HG03460 (cell line): ENCODE results near the gene TUBB.
"Not testable (repeated sequence)": the region's sequence is repeated elsewhere in the genome, so short reads cannot be mapped to it uniquely, and the experiment has no call there.

ENCODE experiments used
- ATAC-seq: cut with Tn5 transposase; IDR thresholded peaks from one replicate; pipeline ENCODE4 v1.9.1; 2021; ENCODE audit not compliant: unreplicated experiment

TUBB gene

DNA sequence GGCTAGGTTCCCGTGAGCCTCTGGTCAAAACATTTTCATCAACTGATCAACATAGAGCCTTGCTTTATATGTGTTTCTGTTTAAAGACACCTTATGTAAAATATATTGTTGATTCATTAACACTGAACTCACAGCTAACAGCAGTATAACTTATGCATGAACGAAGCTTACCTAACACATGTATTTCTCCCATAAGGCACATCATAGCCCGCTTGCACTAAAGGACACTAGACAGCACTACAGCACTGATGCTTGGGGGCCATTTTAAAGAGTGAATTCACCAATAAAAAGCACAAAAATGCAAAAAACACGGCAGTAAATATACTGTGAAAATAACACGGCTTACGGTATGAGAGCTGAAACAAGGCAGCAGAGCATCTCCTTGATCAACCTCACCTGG, 18.4 kb downstream of the TUBB start:
- no peak for ATAC-seq

- no peak for ATAC-seq
Observed at GRCh38 chr6:30740540-30740870, 20.4 kb downstream of the TUBB start.

GRCh38 chr6:30741063-30741779, 21.1 kb downstream of the TUBB start:
- ATAC-seq = no peak

GRCh38 chr6:30741789-30742315, 21.7 kb downstream of the TUBB start:
- no peak for ATAC-seq

GRCh38 chr6:30742316-30743098, 22.4 kb downstream of the TUBB start, which contains the start of gene FLOT1:
TSS of gene FLOT1 (minus strand) at chr6:30742687. CDS start at chr6:30742189, 498 bp downstream.
- peak; percentile 62 for ATAC-seq

DNA sequence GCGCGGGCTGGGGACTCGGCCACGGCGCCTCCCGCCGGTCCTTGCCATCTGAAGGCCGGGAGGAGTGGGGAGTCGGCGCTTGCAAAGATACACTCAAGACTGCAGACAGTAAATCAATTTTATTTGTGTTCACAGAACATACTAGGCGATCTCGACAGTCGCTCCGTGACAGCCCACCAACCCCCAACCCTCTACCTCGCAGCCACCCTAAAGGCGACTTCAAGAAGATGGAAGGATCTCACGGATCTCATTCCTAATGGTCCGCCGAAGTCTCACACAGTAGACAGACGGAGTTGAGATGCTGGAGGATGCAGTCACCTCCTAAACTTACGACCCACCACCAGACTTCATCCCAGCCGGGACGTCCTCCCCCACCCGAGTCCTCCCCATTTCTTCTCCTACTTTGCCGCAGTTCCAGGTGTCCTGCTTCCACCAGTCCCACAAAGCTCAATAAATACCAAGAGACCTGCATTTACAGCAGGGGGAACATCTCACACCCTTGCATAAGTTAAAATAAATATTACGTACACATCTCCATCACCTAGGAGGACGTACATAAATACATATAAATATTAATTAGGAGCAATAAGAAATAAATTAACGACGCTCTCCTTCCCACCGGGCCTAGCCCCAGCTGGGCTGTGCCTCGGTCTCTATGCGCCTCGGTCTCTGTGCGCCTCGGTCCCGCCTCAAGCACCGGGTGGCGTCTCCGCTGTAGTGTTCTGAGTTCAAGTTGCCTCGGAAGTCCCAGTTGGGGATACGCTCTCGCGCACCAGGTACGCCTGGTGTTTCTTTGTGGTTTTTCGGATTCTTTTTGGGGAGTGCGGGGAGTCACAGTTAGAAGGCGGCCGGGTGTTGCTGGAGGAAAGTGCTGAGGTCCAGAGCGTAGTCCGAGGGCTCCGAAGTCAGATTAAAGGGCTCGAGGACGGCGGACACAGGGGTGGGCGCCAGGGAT, 23.2 kb downstream of the TUBB start:
- ATAC-seq = peak; percentile 21

- ATAC-seq = no peak
Observed at GRCh38 chr6:30744054-30744805, 24.1 kb downstream of the TUBB start, which contains the start of gene IER3. TSS of gene IER3 (minus strand) at chr6:30744547. CDS start at chr6:30744518, 29 bp downstream.

DNA sequence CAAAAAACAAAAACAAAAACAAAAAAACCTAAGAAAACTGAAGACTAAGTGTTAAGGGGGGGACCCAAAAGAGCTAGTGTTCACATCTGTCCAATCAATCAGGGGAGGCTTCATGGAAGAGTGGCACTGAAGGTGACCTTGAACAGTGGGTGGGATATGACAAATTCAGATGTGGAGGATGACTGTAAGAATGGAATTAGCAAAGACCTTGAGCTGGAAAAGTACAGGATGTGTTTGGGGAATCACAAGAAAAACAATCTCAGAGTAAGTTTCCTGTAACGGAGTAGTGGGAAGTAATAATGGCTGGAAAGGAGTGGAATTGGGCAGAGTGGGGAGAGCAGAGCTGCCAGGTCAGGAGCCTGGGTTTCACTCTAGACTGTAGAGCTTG, 27.1 kb downstream of the TUBB start:
- no peak for ATAC-seq

DNA sequence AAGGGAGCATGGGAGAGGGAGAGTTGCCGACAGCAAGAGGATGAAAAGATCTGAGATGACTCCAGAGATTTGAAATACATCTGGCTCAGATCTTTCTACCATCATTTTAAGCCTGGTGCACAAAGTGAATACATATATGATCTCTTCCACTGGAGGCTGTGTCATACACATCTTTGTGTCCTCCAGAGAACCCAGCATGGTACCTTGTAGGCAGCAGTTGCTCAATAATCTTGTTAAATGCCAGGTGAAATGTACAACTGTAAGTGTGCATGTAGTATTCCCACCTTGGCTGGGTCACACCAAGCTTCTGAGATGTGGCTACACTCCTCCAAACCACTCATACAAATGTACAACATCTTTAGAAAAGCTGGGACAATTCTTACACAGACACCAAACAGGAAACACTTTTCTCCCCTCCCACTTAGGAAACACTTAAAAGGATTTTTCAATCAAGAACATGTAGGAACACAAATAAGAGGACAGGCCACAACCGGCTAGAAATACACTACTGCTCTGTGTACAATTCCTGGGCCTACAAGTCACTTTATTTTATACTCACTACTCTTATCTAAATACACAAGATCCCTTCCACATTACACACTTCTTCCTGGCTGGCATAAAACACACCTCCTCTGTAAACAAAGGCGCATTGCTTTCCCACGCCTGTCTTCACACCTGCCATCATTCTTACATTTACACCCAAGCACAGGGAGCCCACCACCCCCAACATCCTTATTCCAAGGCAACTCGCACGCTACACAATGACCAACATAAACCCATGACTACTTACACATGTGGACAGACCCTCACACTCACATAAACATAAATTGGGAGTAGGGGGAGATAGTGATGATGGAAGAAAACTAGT, 28.0 kb downstream of the TUBB start:
- no peak for ATAC-seq

DNA sequence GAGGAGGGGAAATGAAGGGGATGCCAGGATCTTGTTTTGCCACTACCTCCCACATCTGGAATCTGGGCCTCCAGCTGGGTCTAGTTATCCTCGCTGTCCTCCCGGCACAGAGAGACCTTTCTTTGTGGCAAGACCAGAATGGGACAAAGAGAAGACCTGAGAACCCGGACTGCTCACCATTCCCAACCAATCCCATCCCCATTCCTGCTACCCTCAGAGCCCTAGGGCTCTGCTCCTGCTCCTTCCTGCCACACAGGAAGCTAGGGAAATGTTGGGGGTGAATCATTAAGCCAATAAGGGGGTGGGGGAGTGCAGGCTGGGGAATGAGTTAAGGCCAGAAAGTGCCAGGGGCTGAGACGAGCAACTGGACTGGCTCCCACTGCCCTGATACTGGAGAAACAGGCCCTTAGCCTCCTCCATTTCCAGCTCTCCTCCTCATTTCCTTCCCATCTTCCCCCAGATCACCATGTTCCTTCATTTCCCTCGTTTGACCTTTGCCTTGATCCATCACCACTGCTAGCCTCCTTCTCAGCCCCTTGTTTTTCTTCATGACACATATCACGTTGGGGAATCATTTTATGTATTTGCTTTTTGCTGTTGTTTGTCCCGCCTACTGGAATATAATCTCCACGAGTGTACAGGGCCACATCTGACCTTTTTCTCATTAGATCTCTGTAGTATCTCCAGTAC, 28.8 kb downstream of the TUBB start:
- ATAC-seq = no peak

DNA sequence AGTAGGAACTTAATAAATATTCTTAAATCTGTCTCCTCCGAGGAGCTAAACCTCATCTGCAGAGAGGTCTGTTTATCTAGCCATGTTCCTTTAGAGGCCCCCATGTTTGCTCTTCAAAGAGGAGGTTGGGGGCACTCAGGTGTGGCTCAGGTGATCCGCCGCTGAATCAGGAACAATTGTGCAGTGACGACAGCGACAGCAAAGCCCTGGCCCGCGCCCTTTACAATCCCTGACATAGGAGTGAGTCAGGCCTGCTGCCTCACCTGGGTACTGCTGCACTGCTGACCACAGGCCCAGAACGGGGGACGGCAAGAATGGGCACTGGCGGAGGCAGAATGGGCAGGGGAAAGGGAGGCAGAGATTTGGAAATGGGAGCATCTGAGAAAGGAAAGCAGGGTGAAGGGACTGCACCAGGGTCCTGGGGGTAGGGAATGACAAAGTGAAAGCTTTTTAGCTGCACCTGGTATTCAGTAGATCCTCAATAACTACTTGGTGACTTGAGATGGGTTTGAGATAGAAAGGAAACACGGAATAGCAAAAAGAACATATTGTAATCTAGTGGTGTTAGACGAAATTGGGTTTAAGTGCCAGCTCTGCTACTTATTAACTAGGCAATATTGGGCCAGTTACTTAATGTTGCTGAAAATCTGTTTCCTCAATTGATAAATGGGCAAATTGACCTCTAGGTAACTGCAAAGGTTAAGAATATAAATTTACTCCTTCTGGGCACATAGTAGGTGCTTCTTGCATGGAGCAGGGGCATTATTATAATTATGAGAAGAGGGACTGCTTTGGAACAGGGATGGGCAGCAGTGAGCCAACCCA, 29.6 kb downstream of the TUBB start:
- ATAC-seq = no peak

GRCh38 chr6:30750379-30750668, 30.2 kb downstream of the TUBB start:
- no peak for ATAC-seq

DNA sequence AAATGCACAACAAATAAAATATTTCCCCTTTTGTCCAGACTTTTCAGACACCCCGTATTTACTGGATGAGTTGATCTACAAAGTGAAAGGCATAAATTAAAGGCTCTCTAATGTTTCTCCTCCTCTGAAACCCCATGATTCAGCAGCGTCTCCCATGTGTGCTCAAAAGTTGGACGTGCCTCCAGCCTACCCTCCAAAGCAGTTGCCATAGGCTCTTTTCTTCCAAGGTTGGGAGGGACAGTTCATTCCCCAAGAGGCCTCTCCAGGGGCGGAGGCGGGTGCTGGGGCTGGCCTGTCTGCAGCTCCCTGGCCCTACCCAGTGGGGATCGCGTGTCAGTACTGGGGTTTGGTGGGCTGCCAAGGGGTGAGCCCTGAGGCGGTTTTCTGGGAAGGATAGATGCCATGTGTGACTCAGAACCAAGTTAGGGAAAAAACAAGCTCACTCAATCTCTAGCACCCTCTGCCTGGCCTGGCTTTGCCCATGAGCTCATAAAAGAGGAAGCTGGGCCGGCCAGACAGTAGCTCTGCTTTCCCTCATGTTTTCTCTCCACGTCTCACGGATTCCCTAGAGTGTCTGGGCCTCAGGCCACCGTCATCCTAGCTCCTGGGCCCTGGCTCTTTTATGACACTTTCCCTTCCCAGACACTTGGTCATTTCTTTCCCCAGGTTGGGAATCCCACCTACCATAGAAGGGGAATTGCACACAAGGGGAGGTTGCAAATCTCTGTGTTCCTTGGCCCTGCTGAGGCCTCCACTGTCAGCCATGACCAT, 32.2 kb downstream of the TUBB start:
- ATAC-seq = no peak

GRCh38 chr6:30754631-30755030, 34.5 kb downstream of the TUBB start:
- no peak for ATAC-seq

DNA sequence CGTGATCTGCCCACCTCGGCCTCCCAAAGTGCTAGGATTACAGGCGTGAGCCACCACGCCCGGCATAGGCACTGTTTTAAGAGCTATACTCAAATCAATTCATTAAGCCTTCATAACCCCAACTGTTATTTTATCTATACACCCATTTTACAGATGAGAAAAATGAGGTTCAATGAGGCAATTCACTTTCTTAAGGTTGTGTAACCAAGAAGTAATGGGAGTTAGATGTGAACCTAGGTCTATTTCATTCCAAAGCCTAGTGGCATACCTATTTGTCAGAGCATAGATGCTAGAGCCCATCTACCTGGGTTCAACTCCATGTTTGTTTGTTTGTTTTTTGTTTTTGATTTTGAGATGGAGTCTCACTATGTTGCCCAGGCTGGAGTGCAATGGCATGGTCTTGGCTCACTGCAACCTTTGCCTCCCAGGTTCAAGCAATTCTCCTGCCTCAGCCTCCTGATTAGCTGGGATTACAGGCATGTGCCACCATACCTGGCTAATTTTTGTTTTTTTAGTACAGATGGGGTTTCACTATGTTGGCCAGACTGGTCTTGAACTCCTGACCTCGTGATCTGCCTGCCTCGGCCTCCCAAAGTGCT, 36.4 kb downstream of the TUBB start:
- not testable (repeated sequence) for ATAC-seq

DNA sequence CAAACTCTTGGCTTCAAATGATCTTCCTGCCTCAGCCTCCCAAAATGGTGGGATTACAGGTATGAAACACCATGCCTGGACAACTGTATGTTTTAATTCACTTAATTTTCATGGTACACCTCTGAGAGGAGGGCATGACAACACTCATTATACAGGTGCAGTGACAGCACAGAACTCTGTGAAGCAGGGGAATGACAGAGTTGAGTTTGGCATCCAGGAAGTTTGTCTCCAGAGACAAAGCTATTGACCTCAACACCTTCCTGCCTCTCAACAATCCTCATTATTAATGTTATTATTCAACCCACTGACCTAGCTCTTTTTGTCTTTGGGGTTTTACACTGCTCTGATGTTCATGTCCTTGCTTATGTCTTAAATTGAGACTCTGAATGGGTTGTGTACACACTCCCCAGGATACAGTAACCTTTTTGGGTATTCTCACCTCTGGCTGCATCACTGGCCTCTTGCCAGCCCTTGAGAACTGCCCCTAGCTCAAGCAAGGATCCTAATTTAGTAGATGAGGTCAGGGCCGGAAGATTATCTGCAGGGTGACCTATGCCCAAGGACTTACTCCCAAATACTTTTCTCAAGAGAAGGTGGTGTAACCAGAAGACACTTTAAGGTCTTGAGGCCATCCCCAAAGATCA, 37.2 kb downstream of the TUBB start:
- ATAC-seq = no peak
